SH-SY5Y (cell line): Measurements from ENCODE around the gene DENND2A.

ENCODE experiments used
- GATA2 ChIP-seq: IDR thresholded peaks from 2 replicates; pipeline ENCODE4 v1.6.1; 2011; ENCODE audit warnings: mild to moderate bottlenecking, low read depth, low read length
- GATA3 ChIP-seq: IDR thresholded peaks from 2 replicates; pipeline ENCODE4 v1.6.1; 2011; ENCODE audit warnings: low read depth, mild to moderate bottlenecking, low read length, moderate library complexity

DNA sequence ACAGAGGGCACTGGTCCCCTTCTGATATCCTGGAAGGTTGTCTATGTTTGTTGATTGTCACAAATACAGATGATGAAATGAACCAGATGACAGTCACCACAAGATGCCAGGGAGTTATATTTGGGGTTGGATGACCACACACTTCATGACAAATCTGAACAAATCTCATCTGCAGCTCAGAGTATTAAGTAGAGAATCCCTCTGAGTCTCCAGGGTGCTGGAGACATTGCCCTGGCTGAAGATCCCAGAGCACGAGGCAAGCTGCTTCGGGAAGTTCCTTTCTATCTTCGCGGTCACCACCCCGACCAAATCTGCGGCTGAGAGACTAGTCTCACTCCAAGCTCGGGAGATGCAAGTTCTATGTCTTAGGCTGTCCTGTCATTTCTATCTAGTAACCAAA, 9.0 kb downstream of the DENND2A start:
- TF ChIP-seq GATA2 = no peak
- TF ChIP-seq GATA3 = no peak
